Thyroid gland (tissue), 4 donors: ENCODE data around the gene AMOTL2.

ENCODE experiments used
- CTCF ChIP-seq, 6 experiments: fragments of 200-600 bp in 3 of 6; fragments of 450-650 bp in 3 of 6; sonication (generic) in 3 of 6; IDR thresholded peaks; one replicate each; pipeline ENCODE4 v1.5.1; 2016 to 2019; ENCODE audit warnings: antibody characterized with exemption in 6 of 6, mild to moderate bottlenecking in 2 of 6, inconsistent platforms in 1 of 6, moderate library complexity in 1 of 6
- POLR2A ChIP-seq, 2 donors: fragments of 450-650 bp; IDR thresholded peaks; one replicate each; pipeline ENCODE4 v1.6.1; 2017; ENCODE audit warnings: antibody characterized with exemption in 2 of 2, mild to moderate bottlenecking in 2 of 2, moderate library complexity in 1 of 2

- TF ChIP-seq CTCF (IDR thresholded peaks at IDR 0.05) (no peak), POLR2A (IDR thresholded peaks at IDR 0.05) (no peak)
These were observed 3.6 kb upstream of the AMOTL2 start for GRCh38 chr3:134377896-134378295.
